HepG2 (cell line): ENCODE results near the gene CYB5A. TPM values are rescaled to one million over a fixed set of nuclear protein-coding genes. Genes with fewer than 3 reads are reported as not detected.

Experiments
- AKNA ChIP-seq: sonication (generic); formaldehyde crosslinking; IDR thresholded peaks from 2 replicates; pipeline ENCODE4 v1.4.0; 2020; ENCODE audit warnings: missing genetic modification reagents, borderline replicate concordance
- ARID2 ChIP-seq: sonication (generic); formaldehyde crosslinking; IDR thresholded peaks from 2 replicates; pipeline ENCODE4 v1.8.1; 2022; ENCODE audit warnings: mild to moderate bottlenecking, missing genetic modification reagents, borderline replicate concordance
- ASH2L ChIP-seq: fragments of 300-600, 200-600 bp; sonication (generic); IDR thresholded peaks from 2 replicates; pipeline ENCODE4 v1.7.0; 2017; ENCODE audit warnings: low read depth, mild to moderate bottlenecking, moderate library complexity, mixed read lengths, low read length; ENCODE audit not compliant: insufficient read length
- ATF1 ChIP-seq: IDR thresholded peaks from 2 replicates; pipeline ENCODE4 v1.6.1; 2016; ENCODE audit warnings: mild to moderate bottlenecking, control low read depth
- EEA1 ChIP-seq: sonication (generic); formaldehyde crosslinking; IDR thresholded peaks from 2 replicates; pipeline ENCODE4 v1.5.1; 2020; ENCODE audit warnings: mild to moderate bottlenecking, missing genetic modification reagents, borderline replicate concordance
- HNRNPL ChIP-seq: fragments of 200-400 bp; formaldehyde crosslinking; IDR thresholded peaks from 2 replicates; pipeline ENCODE4 v1.6.1; 2017; ENCODE audit warnings: mild to moderate bottlenecking, low read depth, low read length
- NFYC ChIP-seq: IDR thresholded peaks from 2 replicates; pipeline ENCODE4 v1.6.1; 2016; ENCODE audit warnings: missing genetic modification reagents, missing compliant biosample characterization
- PRDM10 ChIP-seq: sonication (generic); formaldehyde crosslinking; IDR thresholded peaks from 2 replicates; pipeline ENCODE4 v1.4.0; 2020; ENCODE audit warnings: low read depth, missing genetic modification reagents
- RFX5 ChIP-seq: IDR thresholded peaks from 2 replicates; pipeline ENCODE4 v1.6.1; 2011; ENCODE audit warnings: low read depth, low read length, improper control_type of control experiment
- RFXANK ChIP-seq: IDR thresholded peaks from 2 replicates; pipeline ENCODE4 v1.6.1; 2016
- SNAPC2 ChIP-seq: sonication (generic); formaldehyde crosslinking; IDR thresholded peaks from 2 replicates; pipeline ENCODE4 v1.8.1; 2022; ENCODE audit warnings: mild to moderate bottlenecking, missing genetic modification reagents
- TMF1 ChIP-seq: sonication (generic); formaldehyde crosslinking; IDR thresholded peaks from 2 replicates; pipeline ENCODE4 v1.8.1; 2022; ENCODE audit warnings: low read depth, missing genetic modification reagents
- ZBTB14 ChIP-seq: sonication (generic); formaldehyde crosslinking; IDR thresholded peaks from 2 replicates; pipeline ENCODE4 v1.4.0; 2020; ENCODE audit warnings: missing genetic modification reagents
- ZFP91 ChIP-seq: sonication (generic); formaldehyde crosslinking; IDR thresholded peaks from 2 replicates; pipeline ENCODE4 v1.9.0; 2022; ENCODE audit warnings: missing genetic modification reagents, mild to moderate bottlenecking, borderline replicate concordance
- ZNF672 ChIP-seq: sonication (generic); formaldehyde crosslinking; IDR thresholded peaks from 2 replicates; pipeline ENCODE4 v1.8.1; 2022; ENCODE audit warnings: missing genetic modification reagents
- polyA plus RNA-seq, 8 experiments: library from polyadenylated mRNA; depleted of rRNA in 3 of 8; stranded (reverse) in 7 of 8; unstranded in 1 of 8; fragments of >200 nt; fragmentation: Illumina TruSeq in 4 of 8; extraction: Trizol in 4 of 8; gene quantifications; 2 replicates each; pipeline versions ENCODE4 v1.2.1 to v1.2.3, GENCODE V29; 2011 to 2016; ENCODE audit warnings: low read depth in 4 of 8, missing spikeins in 1 of 8, mixed read lengths in 1 of 8; ENCODE audit not compliant: insufficient read depth in 1 of 8
- total RNA-seq, 5 experiments: library from RNA; depleted of rRNA; stranded (reverse); fragments of >200 nt; fragmentation: Illumina TruSeq; extraction: Trizol; gene quantifications; 2 replicates each; pipeline ENCODE4 v1.2.3, GENCODE V29; 2016; ENCODE audit warnings: low read depth in 1 of 5
- TF ChIP-seq, protein P1 (sequence below): sonication (generic); formaldehyde crosslinking; conservative IDR thresholded peaks from 2 replicates; pipeline ENCODE4 v1.8.0; 2022; ENCODE audit warnings: low read depth, missing genetic modification reagents

Gene CYB5A
- total and polyA plus RNA-seq, 2 of the 13 experiments (the other 11 are each of a cell fraction or from before 2014, with no cell fraction given) = 215 to 356 TPM

- TF ChIP-seq ZFP91 (CRISPR knock-in tag) (no peak), PRDM10 (CRISPR knock-in tag) (no peak), ASH2L (no peak), ARID2 (no peak), ZBTB14 (CRISPR knock-in tag) (no peak), ZNF672 (CRISPR knock-in tag) (no peak), RFXANK (CRISPR knock-in tag) (no peak), EEA1 (no peak), ATF1 (no peak), SNAPC2 (no peak), TMF1 (no peak), NFYC (no peak), AKNA (CRISPR knock-in tag) (no peak), HNRNPL (no peak), RFX5 (no peak)
- TF ChIP-seq, protein P1, sequence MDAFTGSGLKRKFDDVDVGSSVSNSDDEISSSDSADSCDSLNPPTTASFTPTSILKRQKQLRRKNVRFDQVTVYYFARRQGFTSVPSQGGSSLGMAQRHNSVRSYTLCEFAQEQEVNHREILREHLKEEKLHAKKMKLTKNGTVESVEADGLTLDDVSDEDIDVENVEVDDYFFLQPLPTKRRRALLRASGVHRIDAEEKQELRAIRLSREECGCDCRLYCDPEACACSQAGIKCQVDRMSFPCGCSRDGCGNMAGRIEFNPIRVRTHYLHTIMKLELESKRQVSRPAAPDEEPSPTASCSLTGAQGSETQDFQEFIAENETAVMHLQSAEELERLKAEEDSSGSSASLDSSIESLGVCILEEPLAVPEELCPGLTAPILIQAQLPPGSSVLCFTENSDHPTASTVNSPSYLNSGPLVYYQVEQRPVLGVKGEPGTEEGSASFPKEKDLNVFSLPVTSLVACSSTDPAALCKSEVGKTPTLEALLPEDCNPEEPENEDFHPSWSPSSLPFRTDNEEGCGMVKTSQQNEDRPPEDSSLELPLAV (CRISPR knock-in tag) = no peak
Observed at GRCh38 chr18:74281980-74282754, 9.6 kb downstream of the CYB5A start (continued).
